Pancreas (tissue), 10 donors: ENCODE results near the gene GLB1L3. TPM values are rescaled to one million over a fixed set of nuclear protein-coding genes. Genes with fewer than 3 reads are reported as not detected.

ENCODE experiments used
- ATAC-seq, 4 donors: fragments of 200-7000 bp; cut with Tn5 transposase; one replicate each; pipeline versions ENCODE4 v1.8.0 to v1.9.1; 2020; ENCODE audit warnings: mild to moderate bottlenecking in 4 of 4, moderate library complexity in 4 of 4
- DNase-seq, 6 donors: peaks; one replicate each; pipeline ENCODE4 v3.0.0-alpha.2; 2020
- FAIRE-seq: peaks from 2 replicates; lab custom pipeline; 2012; peaks lifted over from hg19 to GRCh38; lab: Jason Lieb, UNC
- H3K27ac ChIP-seq, 4 donors: fragments of 200-600 bp; sonication (generic); 1 replicate in 3 of 4; 2 replicates in 1 of 4; pipeline versions ENCODE4 v1.5.0 to v1.8.0; 2020
- H3K27me3 ChIP-seq, 4 donors: fragments of 200-600 bp; one replicate each; pipeline ENCODE4 v1.8.0; 2021
- H3K36me3 ChIP-seq, 3 donors: fragments of 200-600 bp; sonication (generic) in 1 of 3; one replicate each; pipeline versions ENCODE4 v1.5.0 to v1.8.0; 2020 to 2021
- H3K4me1 ChIP-seq, 3 donors: fragments of 200-600 bp; one replicate each; pipeline ENCODE4 v1.8.0; 2021
- H3K4me3 ChIP-seq, 4 donors: fragments of 200-600 bp; sonication (generic) in 2 of 4; one replicate each; pipeline versions ENCODE4 v1.5.0 to v1.8.0; 2020 to 2021
- H3K9me3 ChIP-seq, 4 donors: fragments of 200-600 bp; one replicate each; pipeline ENCODE4 v1.8.0; 2021
- CTCF ChIP-seq, 4 donors: fragments of 200-600 bp; sonication (generic) in 3 of 4; IDR thresholded peaks; one replicate each; pipeline versions ENCODE4 v1.5.0 to v1.8.0; 2021; ENCODE audit warnings: antibody characterized with exemption in 4 of 4
- WGBS, 2 donors: extraction: QIAGEN DNeasy Blood & Tissue Kit; methylation state at CpG; one replicate each; pipeline ENCODE4 v1.1.7; 2013; 5-methylcytosine and 5-hydroxymethylcytosine counted together
- intact Hi-C, 3 donors: fragments of 100-400 bp; cut with DNase I; formaldehyde crosslinking; loops; one replicate each; pipeline versions ENCODE4 v1.11.1 to v1.14.2; 2022
- polyA plus RNA-seq, 2 donors: library from polyadenylated mRNA; stranded (reverse); fragments of 200-250 nt; gene quantifications; one replicate each; pipeline ENCODE4 v1.2.3, GENCODE V29; 2013
- total RNA-seq, 6 donors: library from RNA; stranded (reverse); fragmentation: NEBNext Ultra II Directional in 4 of 6; extraction: Animal tissue kit (Norgen Biotek cat#: 25700) in 4 of 6; gene quantifications; one replicate each; pipeline versions ENCODE4 v1.2.1 to v1.2.4, GENCODE V29; 2021 to 2023
- donor health status: healthy with polysubstance abuse.
- donor health status: DM: no; HTN: no; CAD: no; lungs with moderate emphysema.
- donor health status: DM: no; HTN: no; CAD: no.
- donor health status: control.
- donor health status: control.
- donor health status: Bipolar disorder and iron deficiency.
- donor health status: DM: yes; HTN: yes; CAD: no.
- donor health status: DM: no; HTN: no; CAD: no.
- donor health status: DM: no; HTN: no; CAD: no.
- donor health status: DM: yes; HTN: yes; CAD: no.

GLB1L3 gene
- total and polyA plus RNA-seq, 8 donors = 0.12 to 0.38 (median 0.14) TPM; not detected in 4

- Histone ChIP-seq H3K27ac (no peak overlapping the region), H3K36me3 (no peaks in the 10 kb centered on the region), H3K27me3 (no peaks in the 10 kb centered on the region), H3K4me3 (no peak overlapping the region), H3K4me1 (peaks cover 0 to 24% (median 9%) of the 10 kb centered on the region in 3 donors), H3K9me3 (no peaks in the 10 kb centered on the region)
- DNase-seq = no peak
- 72 to 75% methylated on average over 4 of the region's 4 CpGs for WGBS, 2 donors
- intact Hi-C loops = no loop called here
- no peak for ATAC-seq
- no peak for FAIRE-seq
- no peak for TF ChIP-seq CTCF (IDR thresholded peaks at IDR 0.05)
Observed at GRCh38 chr11:134230339-134230738, 45.8 kb upstream of the GLB1L3 start.

GRCh38 chr11:134231958-134232659 is 44.1 kb upstream of the GLB1L3 start:
- Histone ChIP-seq H3K4me3 (no peak overlapping the region), H3K36me3 (no peaks in the 10 kb centered on the region), H3K27ac (no peak overlapping the region), H3K9me3 (no peaks in the 10 kb centered on the region), H3K4me1 (peaks cover 0 to 10% (median 0%) of the 10 kb centered on the region in 3 donors), H3K27me3 (no peaks in the 10 kb centered on the region)
- ATAC-seq (no peak), DNase-seq (no peak), FAIRE-seq (no peak)
- no peak for TF ChIP-seq CTCF (IDR thresholded peaks at IDR 0.05)
- intact Hi-C loops = no loop called here
- WGBS, 2 donors = 77 to 80% methylated on average over 10 of the region's 10 CpGs

GRCh38 chr11:134233729-134234179 is 42.4 kb upstream of the GLB1L3 start:
- Histone ChIP-seq H3K4me1 (peaks cover 0 to 3% (median 0%) of the 10 kb centered on the region in 3 donors), H3K36me3 (no peaks in the 10 kb centered on the region), H3K27ac (no peak overlapping the region), H3K27me3 (no peaks in the 10 kb centered on the region), H3K9me3 (no peaks in the 10 kb centered on the region), H3K4me3 (no peak overlapping the region)
- ATAC-seq (no peak), DNase-seq (no peak), FAIRE-seq (no peak)
- WGBS, 2 donors = 90 to 91% methylated on average over 4 of the region's 4 CpGs
- intact Hi-C loops = no loop called here
- no peak for TF ChIP-seq CTCF (IDR thresholded peaks at IDR 0.05)

GRCh38 chr11:134235399-134235798 is 40.8 kb upstream of the GLB1L3 start:
- DNase-seq (no peak), ATAC-seq (peak in 2 of 4 donors; percentile 61 to 62), FAIRE-seq (no peak)
- no peak overlapping the region for H3K4me3 ChIP-seq
- WGBS, 2 donors = 39 to 40% methylated on average over 3 of the region's 3 CpGs
- H3K36me3 ChIP-seq = peaks cover 0 to 6% (median 0%) of the 10 kb centered on the region in 3 donors
- H3K27me3 ChIP-seq = no peaks in the 10 kb centered on the region
- H3K9me3 ChIP-seq = no peaks in the 10 kb centered on the region
- intact Hi-C loops = no loop called here
- peaks cover 0 to 3% (median 0%) of the 10 kb centered on the region in 3 donors for H3K4me1 ChIP-seq
- no peak overlapping the region for H3K27ac ChIP-seq
- no peak for TF ChIP-seq CTCF (IDR thresholded peaks at IDR 0.05)
